Pericardium fibroblast (primary cell): Measurements from ENCODE around the gene DPYD. TPM values are rescaled to one million over a fixed set of nuclear protein-coding genes. Genes with fewer than 3 reads are reported as not detected.

ENCODE experiments used
- total RNA-seq: library from RNA; depleted of rRNA; stranded (reverse); fragments of >200 nt; gene quantifications from 2 replicates; pipeline ENCODE4 v1.2.3, GENCODE V29; 2015

Gene DPYD
- total RNA-seq: 26.2 and 29.6 TPM in 2 replicates

DNA sequence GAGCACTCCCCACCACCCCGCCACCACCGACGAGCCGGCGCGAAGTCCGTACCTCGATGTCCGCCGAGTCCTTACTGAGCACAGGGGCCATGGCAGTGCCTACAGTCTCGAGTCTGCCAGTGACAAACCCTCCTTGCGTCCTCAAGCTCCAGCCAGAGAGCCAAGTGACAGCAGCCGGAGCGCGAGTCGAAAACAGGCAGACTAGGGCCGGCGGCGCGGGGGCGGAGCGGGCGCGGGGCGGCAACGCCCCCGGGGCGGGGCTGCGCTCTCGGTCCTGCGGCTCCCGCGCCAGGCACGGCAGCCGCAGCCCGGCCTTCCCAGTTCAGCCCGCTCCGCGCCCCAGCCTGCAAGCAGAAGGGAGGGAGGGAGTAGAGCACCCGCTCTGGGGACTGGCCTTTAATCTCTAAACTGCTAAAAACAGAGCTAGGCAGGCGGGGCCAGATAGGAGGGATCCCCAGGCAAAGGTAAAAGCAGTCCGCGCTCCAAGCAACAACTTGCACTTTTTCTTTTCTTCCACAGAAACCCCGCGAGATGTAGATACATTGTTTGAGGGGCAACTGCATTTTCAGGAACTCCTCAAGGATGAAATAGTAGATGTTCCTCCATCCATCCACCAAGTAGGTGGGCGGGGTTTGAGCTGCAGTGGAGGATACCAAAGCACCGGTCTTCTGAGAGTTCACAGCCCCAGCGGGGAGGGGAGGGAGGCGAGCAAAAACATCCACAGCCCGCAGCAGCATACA, at the start of gene DPYD:
TSS of gene DPYD (minus strand) at position 203 of the 740 bp plus-strand sequence. CDS start at position 91, 112 bp downstream.

